Endothelial cell of umbilical vein (primary cell): ENCODE measurements around the gene SLC6A2.

ENCODE experiments used
- CTCF ChIP-seq, 2 donors: IDR thresholded peaks; 1 replicate in 1 of 2; 2 replicates in 1 of 2; pipeline ENCODE4 v1.5.1; 2011; ENCODE audit warnings: low read length in 2 of 2, mild to moderate bottlenecking in 2 of 2, moderate library complexity in 2 of 2, control low read depth in 1 of 2, inconsistent platforms in 1 of 2, low read depth in 1 of 2; ENCODE audit not compliant: insufficient read depth in 1 of 2; ENCODE audit errors: extremely low read depth in 1 of 2
- EZH2 ChIP-seq: IDR thresholded peaks from 2 replicates; pipeline ENCODE4 v1.6.1; 2012; ENCODE audit warnings: borderline replicate concordance, low read depth, mild to moderate bottlenecking, moderate library complexity, low read length, inconsistent platforms; ENCODE audit not compliant: severe bottlenecking
- FOS ChIP-seq: IDR thresholded peaks from 2 replicates; pipeline ENCODE4 v1.6.1; 2011; ENCODE audit warnings: mild to moderate bottlenecking, low read length, moderate library complexity, borderline replicate concordance; ENCODE audit not compliant: insufficient read depth
- GATA2 ChIP-seq: IDR thresholded peaks from 2 replicates; pipeline ENCODE4 v1.7.0; 2011; ENCODE audit warnings: low read depth, mild to moderate bottlenecking, moderate library complexity, mixed read lengths, low read length; ENCODE audit not compliant: insufficient read length, insufficient read depth
- JUN ChIP-seq: IDR thresholded peaks from 2 replicates; pipeline ENCODE4 v1.6.1; 2011; ENCODE audit warnings: borderline replicate concordance, low read depth; ENCODE audit not compliant: insufficient read length, insufficient read depth
- MAX ChIP-seq: IDR thresholded peaks from 2 replicates; pipeline ENCODE4 v1.6.1; 2011; ENCODE audit not compliant: insufficient read depth, insufficient read length
- MYC ChIP-seq: IDR thresholded peaks from one replicate; pipeline ENCODE4 v1.6.1; 2011; ENCODE audit warnings: mild to moderate bottlenecking, low read depth, low read length
- POLR2A ChIP-seq: IDR thresholded peaks from 2 replicates; pipeline ENCODE4 v1.6.1; 2012; ENCODE audit warnings: low read depth, mild to moderate bottlenecking, control low read depth, low read length
- POLR2AphosphoS5 ChIP-seq: IDR thresholded peaks from 2 replicates; pipeline ENCODE4 v1.6.1; 2012; ENCODE audit warnings: low read depth, mild to moderate bottlenecking, control low read depth, low read length, moderate library complexity; ENCODE audit not compliant: insufficient read depth

DNA sequence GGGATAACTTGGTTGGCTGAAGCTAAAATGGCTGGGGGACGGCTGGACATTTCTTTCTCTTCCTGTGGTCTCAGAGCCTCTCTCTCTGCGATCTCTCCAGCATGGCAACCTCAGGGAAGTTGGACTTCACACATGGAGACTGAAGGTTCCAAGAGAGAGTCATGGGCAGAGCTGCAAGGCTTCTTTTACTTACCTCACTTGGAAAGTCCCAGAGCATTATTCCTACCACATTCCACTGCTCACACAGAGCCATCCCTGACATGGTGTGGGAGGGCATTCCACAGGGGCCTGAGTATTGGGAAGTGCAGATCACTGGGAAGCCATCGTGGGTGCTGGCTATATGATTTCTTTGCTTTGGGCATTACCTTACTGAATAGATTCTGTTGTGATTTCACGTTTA lies 9.8 kb upstream of the SLC6A2 start:
- no peak for TF ChIP-seq CTCF (IDR thresholded peaks at IDR 0.05; ENCODE audit: extremely low read depth in 1 of 2, insufficient read depth in 1 of 2, low read depth in 1 of 2, low read length in 2 of 2)
- TF ChIP-seq POLR2A = no peak
- TF ChIP-seq POLR2AphosphoS5 = no peak
- TF ChIP-seq MYC = no peak
- no peak for TF ChIP-seq EZH2
- no peak for TF ChIP-seq FOS
- TF ChIP-seq JUN = no peak
- no peak for TF ChIP-seq MAX
- TF ChIP-seq GATA2 = no peak
